ENCODE measurements around the gene POLR2F. TPM values are rescaled to one million over a fixed set of nuclear protein-coding genes. Genes with fewer than 3 reads are reported as not detected.
A peak's percentile ranks its signal among the peaks of the same experiment; 100 is the strongest.

POLR2F gene
- total RNA-seq, 2 experiments from 2014 or later = 70.1 to 70.6 TPM

- Mint-ChIP-seq H3K36me3 (ENCODE audit: low read depth) (no peaks in the 10 kb centered on the region), H3K9me3 (no peaks in the 10 kb centered on the region)
Measured at GRCh38 chr22:37926771-37927636, 26.5 kb upstream of the POLR2F start.

GRCh38 chr22:37927637-37927936, 25.9 kb upstream of the POLR2F start:
- Mint-ChIP-seq H3K27ac (no peak overlapping the region), H3K4me1 (ENCODE audit: low read depth) (no peaks in the 10 kb centered on the region), H3K27me3 (ENCODE audit: low read depth) (no peaks in the 10 kb centered on the region), H3K9me3 (no peaks in the 10 kb centered on the region), H3K4me3 (no peak overlapping the region), H3K36me3 (ENCODE audit: low read depth) (no peaks in the 10 kb centered on the region)
- CTCF ChIA-PET = interaction anchor here (0.7 to 3.0 kb wide), 4 partner anchors 21 to 110 kb away, joined by 3 to 7 read pairs (median 4); partner anchors contain the start of gene MICALL1
- intact Hi-C loops (cut with micrococcal nuclease) = no loop called here
- DNase-seq = no peak

More at GRCh38 chr22:37926771-37927636, 26.5 kb upstream of the POLR2F start:
- Mint-ChIP-seq H3K4me3 (no peak overlapping the region), H3K4me1 (ENCODE audit: low read depth) (no peaks in the 10 kb centered on the region), H3K27ac (no peak overlapping the region), H3K27me3 (ENCODE audit: low read depth) (no peaks in the 10 kb centered on the region)
- CTCF ChIA-PET = interaction anchor here (0.7 to 3.0 kb wide), 4 partner anchors 21 to 109 kb away, joined by 3 to 7 read pairs (median 4); partner anchors contain the start of gene MICALL1
- intact Hi-C loops (cut with micrococcal nuclease) = no loop called here
- DNase-seq = no peak

GRCh38 chr22:37929390-37929789, 24.1 kb upstream of the POLR2F start:
- no peak overlapping the region for H3K27ac Mint-ChIP-seq
- no peak overlapping the region for H3K4me3 Mint-ChIP-seq
- intact Hi-C loops (cut with micrococcal nuclease) = no loop called here
- no peaks in the 10 kb centered on the region for H3K9me3 Mint-ChIP-seq
- CTCF ChIA-PET = interaction anchor here (1.5 to 2.0 kb wide), 2 partner anchors 24 to 41 kb away, joined by 4 to 10 read pairs; partner anchors contain the start of gene MICALL1
- H3K4me1 Mint-ChIP-seq (ENCODE audit: low read depth) = peaks cover 12% of the 10 kb centered on the region
- no peak for DNase-seq
- no peaks in the 10 kb centered on the region for H3K36me3 Mint-ChIP-seq (ENCODE audit: low read depth)
- no peaks in the 10 kb centered on the region for H3K27me3 Mint-ChIP-seq (ENCODE audit: low read depth)

- Mint-ChIP-seq H3K4me3 (no peak overlapping the region), H3K27me3 (ENCODE audit: low read depth) (no peaks in the 10 kb centered on the region), H3K4me1 (ENCODE audit: low read depth) (peaks cover 12% of the 10 kb centered on the region), H3K9me3 (no peaks in the 10 kb centered on the region), H3K36me3 (ENCODE audit: low read depth) (no peaks in the 10 kb centered on the region), H3K27ac (no peak overlapping the region)
- intact Hi-C loops (cut with micrococcal nuclease) = no loop called here
- CTCF ChIA-PET = interaction anchor here (1.0 to 5.5 kb wide), 5 partner anchors 11 to 113 kb away, joined by 3 to 39 read pairs (median 4); partner anchors contain the start of genes ANKRD54 and MICALL1
- DNase-seq = peak; percentile 42
Measured at GRCh38 chr22:37930270-37930951, 23.1 kb upstream of the POLR2F start.

GRCh38 chr22:37930952-37931440, 22.5 kb upstream of the POLR2F start:
- Mint-ChIP-seq H3K4me3 (no peak overlapping the region), H3K27ac (no peak overlapping the region), H3K36me3 (ENCODE audit: low read depth) (no peaks in the 10 kb centered on the region), H3K27me3 (ENCODE audit: low read depth) (no peaks in the 10 kb centered on the region), H3K4me1 (ENCODE audit: low read depth) (peaks cover 12% of the 10 kb centered on the region), H3K9me3 (no peaks in the 10 kb centered on the region)
- DNase-seq = no peak
- CTCF ChIA-PET = interaction anchor here (0.6 to 5.5 kb wide), 7 partner anchors 11 to 114 kb away, joined by 3 to 39 read pairs (median 4); partner anchors contain the start of genes ANKRD54 and MICALL1
- intact Hi-C loops (cut with micrococcal nuclease) = no loop called here

GRCh38 chr22:37931893-37932389, 21.6 kb upstream of the POLR2F start:
- intact Hi-C loops (cut with micrococcal nuclease) = no loop called here
- H3K27me3 Mint-ChIP-seq (ENCODE audit: low read depth) = no peaks in the 10 kb centered on the region
- H3K4me1 Mint-ChIP-seq (ENCODE audit: low read depth) = peaks cover 12% of the 10 kb centered on the region
- CTCF ChIA-PET = interaction anchor here (1.0 to 5.5 kb wide), 4 partner anchors 13 to 115 kb away, joined by 3 to 39 read pairs (median 4); partner anchors contain the start of gene MICALL1
- no peak overlapping the region for H3K4me3 Mint-ChIP-seq
- no peak for DNase-seq
- no peak overlapping the region for H3K27ac Mint-ChIP-seq
- H3K36me3 Mint-ChIP-seq (ENCODE audit: low read depth) = no peaks in the 10 kb centered on the region
- no peaks in the 10 kb centered on the region for H3K9me3 Mint-ChIP-seq

GRCh38 chr22:37932401-37932800, 21.1 kb upstream of the POLR2F start:
- DNase-seq = no peak
- Mint-ChIP-seq H3K4me3 (no peak overlapping the region), H3K27ac (no peak overlapping the region), H3K9me3 (no peaks in the 10 kb centered on the region), H3K4me1 (ENCODE audit: low read depth) (peaks cover 12% of the 10 kb centered on the region), H3K27me3 (ENCODE audit: low read depth) (no peaks in the 10 kb centered on the region), H3K36me3 (ENCODE audit: low read depth) (no peaks in the 10 kb centered on the region)
- intact Hi-C loops (cut with micrococcal nuclease) = no loop called here
- CTCF ChIA-PET = interaction anchor here (1.0 to 5.5 kb wide), 5 partner anchors 14 to 115 kb away, joined by 3 to 39 read pairs (median 4); partner anchors contain the start of gene MICALL1

- H3K9me3 Mint-ChIP-seq = no peaks in the 10 kb centered on the region
- H3K27ac Mint-ChIP-seq = no peak overlapping the region
- H3K27me3 Mint-ChIP-seq (ENCODE audit: low read depth) = no peaks in the 10 kb centered on the region
- CTCF ChIA-PET = interaction anchor here (1.0 to 5.5 kb wide), 7 partner anchors 14 to 116 kb away, joined by 3 to 39 read pairs (median 5); partner anchors contain the start of gene MICALL1
- intact Hi-C loops (cut with micrococcal nuclease) = no loop called here
- no peak overlapping the region for H3K4me3 Mint-ChIP-seq
- peaks cover 2% of the 10 kb centered on the region for H3K36me3 Mint-ChIP-seq (ENCODE audit: low read depth)
- peaks cover 12% of the 10 kb centered on the region for H3K4me1 Mint-ChIP-seq (ENCODE audit: low read depth)
- no peak for DNase-seq
Measured at GRCh38 chr22:37932821-37933578, 20.5 kb upstream of the POLR2F start.

GRCh38 chr22:37933711-37934376, 19.7 kb upstream of the POLR2F start:
- no peak overlapping the region for H3K4me3 Mint-ChIP-seq
- H3K4me1 Mint-ChIP-seq (ENCODE audit: low read depth) = peaks cover 12% of the 10 kb centered on the region
- H3K27ac Mint-ChIP-seq = peak overlapping the region; percentile 8
- no peaks in the 10 kb centered on the region for H3K9me3 Mint-ChIP-seq
- no peaks in the 10 kb centered on the region for H3K27me3 Mint-ChIP-seq (ENCODE audit: low read depth)
- peaks cover 2% of the 10 kb centered on the region for H3K36me3 Mint-ChIP-seq (ENCODE audit: low read depth)
- intact Hi-C loops (cut with micrococcal nuclease) = loop anchor here (1.0 to 2.0 kb wide), 4 partner anchors 28 to 117 kb away; partner anchors contain the start of gene MICALL1
- CTCF ChIA-PET = interaction anchor here (0.6 to 5.5 kb wide), 18 partner anchors 10 to 124 kb away, joined by 3 to 39 read pairs (median 5); partner anchors contain the start of genes ANKRD54 and MICALL1
- DNase-seq = peak; percentile 94

- intact Hi-C loops (cut with micrococcal nuclease) = no loop called here
- CTCF ChIA-PET = interaction anchor here (1.0 kb wide), 1 partner anchor 45 kb away, joined by 3 read pairs; no protein-coding TSS in a partner anchor
- Mint-ChIP-seq H3K9me3 (no peaks in the 10 kb centered on the region), H3K27ac (no peak overlapping the region), H3K4me1 (ENCODE audit: low read depth) (no peaks in the 10 kb centered on the region), H3K36me3 (ENCODE audit: low read depth) (peaks cover 4% of the 10 kb centered on the region), H3K27me3 (ENCODE audit: low read depth) (no peaks in the 10 kb centered on the region), H3K4me3 (no peak overlapping the region)
- DNase-seq = no peak
Measured at GRCh38 chr22:37940698-37941376, 12.7 kb upstream of the POLR2F start.
